Loucy (cell line): ENCODE data around the gene NEK7.

ENCODE experiments used
- EZH2phosphoT487 ChIP-seq: fragments of 200-600 bp; IDR thresholded peaks from 2 replicates; pipeline ENCODE4 v1.6.1; 2018; ENCODE audit warnings: antibody characterized with exemption, mild to moderate bottlenecking, moderate library complexity, borderline replicate concordance
- TF ChIP-seq, protein P1 (sequence below): fragments of 200-600 bp; sonication (generic); conservative IDR thresholded peaks from 2 replicates; pipeline ENCODE4 v1.5.1; 2014; ENCODE audit warnings: mild to moderate bottlenecking, antibody characterized with exemption, low read length

DNA sequence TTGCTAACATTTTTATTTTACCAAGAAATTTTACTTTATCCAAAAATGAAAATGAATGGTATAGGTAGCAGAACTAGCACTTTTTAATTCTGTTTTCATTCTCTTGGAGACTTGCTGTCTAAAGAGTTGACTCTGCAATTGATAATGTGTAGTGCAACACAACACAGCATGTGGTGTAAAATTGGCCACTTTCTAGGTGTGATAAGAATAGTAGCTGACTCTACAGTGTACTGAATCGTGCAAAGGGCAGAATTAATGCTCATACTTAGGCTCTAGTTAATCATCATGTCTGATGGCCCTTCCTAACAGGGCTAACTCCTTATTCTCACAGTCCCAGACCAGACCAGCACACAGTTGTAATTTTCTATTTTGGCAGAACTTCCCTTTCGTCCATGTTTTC is 140.5 kb downstream of the NEK7 start:
- TF ChIP-seq, protein P1, sequence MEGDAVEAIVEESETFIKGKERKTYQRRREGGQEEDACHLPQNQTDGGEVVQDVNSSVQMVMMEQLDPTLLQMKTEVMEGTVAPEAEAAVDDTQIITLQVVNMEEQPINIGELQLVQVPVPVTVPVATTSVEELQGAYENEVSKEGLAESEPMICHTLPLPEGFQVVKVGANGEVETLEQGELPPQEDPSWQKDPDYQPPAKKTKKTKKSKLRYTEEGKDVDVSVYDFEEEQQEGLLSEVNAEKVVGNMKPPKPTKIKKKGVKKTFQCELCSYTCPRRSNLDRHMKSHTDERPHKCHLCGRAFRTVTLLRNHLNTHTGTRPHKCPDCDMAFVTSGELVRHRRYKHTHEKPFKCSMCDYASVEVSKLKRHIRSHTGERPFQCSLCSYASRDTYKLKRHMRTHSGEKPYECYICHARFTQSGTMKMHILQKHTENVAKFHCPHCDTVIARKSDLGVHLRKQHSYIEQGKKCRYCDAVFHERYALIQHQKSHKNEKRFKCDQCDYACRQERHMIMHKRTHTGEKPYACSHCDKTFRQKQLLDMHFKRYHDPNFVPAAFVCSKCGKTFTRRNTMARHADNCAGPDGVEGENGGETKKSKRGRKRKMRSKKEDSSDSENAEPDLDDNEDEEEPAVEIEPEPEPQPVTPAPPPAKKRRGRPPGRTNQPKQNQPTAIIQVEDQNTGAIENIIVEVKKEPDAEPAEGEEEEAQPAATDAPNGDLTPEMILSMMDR, result no peak
- no peak for TF ChIP-seq EZH2phosphoT487
